ENCODE data around the gene MLLT1.

The MLLT1 gene

DNA sequence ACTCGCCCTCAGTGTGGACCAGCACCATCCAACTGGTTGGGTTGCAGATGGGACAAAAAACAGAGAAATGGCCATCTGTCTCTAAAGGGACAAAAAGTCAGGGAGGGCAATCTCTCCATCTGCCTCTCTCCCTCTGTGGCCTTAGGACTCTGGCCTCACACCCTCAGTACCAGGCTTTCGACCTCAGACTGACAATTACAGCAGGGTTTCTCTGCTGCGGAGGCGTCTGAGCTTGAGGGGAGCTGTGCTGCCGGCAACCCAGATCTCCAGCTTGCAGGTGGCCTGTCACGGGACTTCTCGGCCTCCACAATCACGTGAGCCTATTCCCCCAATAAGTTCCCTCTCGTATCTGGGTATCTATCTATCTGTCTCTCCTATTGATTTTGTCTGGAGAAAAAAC, 27.7 kb downstream of the MLLT1 start:
- no peak overlapping the region for H3K4me3 ChIP-seq (ENCODE audit: low read length)
- no peak overlapping the region for H3K4me2 ChIP-seq (ENCODE audit: low read length)
- H3K4me1 ChIP-seq (ENCODE audit: control insufficient read depth, low read length): peaks cover 26% of the 10 kb centered on the region
- H3F3A ChIP-seq (ENCODE audit: control insufficient read depth, insufficient read depth): no peaks in the 10 kb centered on the region
- no peak overlapping the region for H3K27ac ChIP-seq (ENCODE audit: low read depth, low read length)
- H3K9me2 ChIP-seq (replicated peaks; ENCODE audit: control insufficient read depth, low read length): no peaks in the 10 kb centered on the region
- peaks cover 23% of the 10 kb centered on the region for H4K20me1 ChIP-seq (ENCODE audit: control insufficient read depth, insufficient read depth, low read depth, low read length)
- H3K79me2 ChIP-seq (ENCODE audit: control insufficient read depth, low read length): peaks cover 90% of the 10 kb centered on the region
- TF ChIP-seq EZH2phosphoT487 (IDR thresholded peaks at IDR 0.05; ENCODE audit: borderline replicate concordance, low read length): no peak
- no peak for TF ChIP-seq CTCF (IDR thresholded peaks at IDR 0.05; ENCODE audit: low read depth, low read length, poor library complexity, severe bottlenecking)
- peaks cover 25% of the 10 kb centered on the region for H3K36me3 ChIP-seq (ENCODE audit: control insufficient read depth, low read length)
- no peaks in the 10 kb centered on the region for H3K27me3 ChIP-seq (ENCODE audit: control insufficient read depth, low read length)
- no peaks in the 10 kb centered on the region for H3K9me3 ChIP-seq (ENCODE audit: control insufficient read depth, insufficient read depth, low read length)

DNA sequence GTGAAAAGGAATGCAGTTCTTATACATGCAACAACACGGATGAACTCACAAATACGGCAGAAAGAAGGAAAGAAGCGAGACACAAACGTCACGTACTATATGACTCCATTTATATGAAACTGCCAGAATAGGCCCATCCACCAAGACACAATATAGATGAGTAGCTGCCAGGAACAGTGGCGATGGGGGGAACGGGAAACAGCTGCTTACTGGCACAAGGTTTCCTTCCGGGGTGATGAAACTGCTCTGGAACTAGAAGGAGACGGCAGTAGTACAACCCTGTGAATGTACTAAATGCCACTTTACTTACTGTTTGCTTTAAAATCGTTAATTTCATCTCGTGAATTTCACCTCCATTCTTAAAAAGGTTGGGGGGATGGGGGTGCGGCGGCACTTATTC, 28.9 kb downstream of the MLLT1 start:
- Histone ChIP-seq H3F3A (ENCODE audit: control insufficient read depth, insufficient read depth) (no peaks in the 10 kb centered on the region), H3K79me2 (ENCODE audit: control insufficient read depth, low read length) (peaks cover 96% of the 10 kb centered on the region), H4K20me1 (ENCODE audit: control insufficient read depth, insufficient read depth, low read depth, low read length) (peaks cover 19% of the 10 kb centered on the region), H3K4me2 (ENCODE audit: low read length) (no peak overlapping the region), H3K27ac (ENCODE audit: low read depth, low read length) (no peak overlapping the region), H3K36me3 (ENCODE audit: control insufficient read depth, low read length) (peaks cover 23% of the 10 kb centered on the region), H3K4me3 (ENCODE audit: low read length) (no peak overlapping the region), H3K4me1 (ENCODE audit: control insufficient read depth, low read length) (peaks cover 36% of the 10 kb centered on the region), H3K27me3 (ENCODE audit: control insufficient read depth, low read length) (no peaks in the 10 kb centered on the region), H3K9me2 (replicated peaks; ENCODE audit: control insufficient read depth, low read length) (no peaks in the 10 kb centered on the region), H3K9me3 (ENCODE audit: control insufficient read depth, insufficient read depth, low read length) (no peaks in the 10 kb centered on the region)
- TF ChIP-seq CTCF (IDR thresholded peaks at IDR 0.05; ENCODE audit: low read depth, low read length, poor library complexity, severe bottlenecking) (no peak), EZH2phosphoT487 (IDR thresholded peaks at IDR 0.05; ENCODE audit: borderline replicate concordance, low read length) (no peak)

GRCh38 chr19:6250024-6250615, 29.7 kb downstream of the MLLT1 start:
- peaks cover 20% of the 10 kb centered on the region for H3K36me3 ChIP-seq (ENCODE audit: control insufficient read depth, low read length)
- peaks cover 19% of the 10 kb centered on the region for H4K20me1 ChIP-seq (ENCODE audit: control insufficient read depth, insufficient read depth, low read depth, low read length)

More at GRCh38 chr19:6250024-6250615, 29.7 kb downstream of the MLLT1 start:
- no peaks in the 10 kb centered on the region for H3K9me2 ChIP-seq (replicated peaks; ENCODE audit: control insufficient read depth, low read length)
- peaks cover 92% of the 10 kb centered on the region for H3K79me2 ChIP-seq (ENCODE audit: control insufficient read depth, low read length)
- no peaks in the 10 kb centered on the region for H3K9me3 ChIP-seq (ENCODE audit: control insufficient read depth, insufficient read depth, low read length)
- H3K4me2 ChIP-seq (ENCODE audit: low read length): no peak overlapping the region
- peaks cover 39% of the 10 kb centered on the region for H3K4me1 ChIP-seq (ENCODE audit: control insufficient read depth, low read length)
- no peak overlapping the region for H3K4me3 ChIP-seq (ENCODE audit: low read length)
- TF ChIP-seq EZH2phosphoT487 (IDR thresholded peaks at IDR 0.05; ENCODE audit: borderline replicate concordance, low read length): no peak
- no peak for TF ChIP-seq CTCF (IDR thresholded peaks at IDR 0.05; ENCODE audit: low read depth, low read length, poor library complexity, severe bottlenecking)
- H3K27ac ChIP-seq (ENCODE audit: low read depth, low read length): no peak overlapping the region
- no peaks in the 10 kb centered on the region for H3F3A ChIP-seq (ENCODE audit: control insufficient read depth, insufficient read depth)
- H3K27me3 ChIP-seq (ENCODE audit: control insufficient read depth, low read length): no peaks in the 10 kb centered on the region
